GM12878 (cell line): ENCODE measurements around the gene GLB1L3.

Experiments used
- CEBPB ChIP-seq, 2 experiments: fragments of 150-350 bp in 1 of 2; IDR thresholded peaks; 2 replicates each; pipeline ENCODE4 v1.6.1; 2012 to 2014; ENCODE audit warnings: low read depth in 2 of 2, low read length in 2 of 2, borderline replicate concordance in 1 of 2, inconsistent platforms in 1 of 2
- CHD2 ChIP-seq: IDR thresholded peaks from 2 replicates; pipeline ENCODE4 v1.6.1; 2011; ENCODE audit warnings: low read depth, low read length, improper control_type of control experiment, borderline replicate concordance
- CREB1 ChIP-seq: IDR thresholded peaks from 2 replicates; pipeline ENCODE4 v1.6.1; 2012; ENCODE audit warnings: low read depth, mild to moderate bottlenecking, inconsistent platforms
- GABPA ChIP-seq: IDR thresholded peaks from 2 replicates; pipeline ENCODE4 v1.6.1; 2014; ENCODE audit warnings: antibody characterized with exemption, low read depth, mild to moderate bottlenecking, inconsistent platforms
- JUND ChIP-seq: IDR thresholded peaks from 2 replicates; pipeline ENCODE4 v1.6.1; 2012; ENCODE audit warnings: low read depth, mild to moderate bottlenecking, low read length, improper control_type of control experiment, moderate library complexity
- NRF1 ChIP-seq: conservative IDR thresholded peaks from 2 replicates; pipeline ENCODE4 v1.6.1; 2011; ENCODE audit warnings: mild to moderate bottlenecking, low read depth, low read length, improper control_type of control experiment
- POLR2AphosphoS5 ChIP-seq: IDR thresholded peaks from 2 replicates; pipeline ENCODE4 v1.6.1; 2011; ENCODE audit warnings: mild to moderate bottlenecking, low read length, inconsistent platforms
- TF ChIP-seq, protein P1 (sequence below), 3 experiments: IDR thresholded peaks in 2 of 3; conservative IDR thresholded peaks in 1 of 3; 2 replicates each; pipeline ENCODE4 v1.5.1; 2011; ENCODE audit warnings: low read depth in 3 of 3, low read length in 3 of 3, mild to moderate bottlenecking in 3 of 3, control low read depth in 2 of 3, moderate library complexity in 2 of 3, inconsistent platforms in 1 of 3, mixed read lengths in 1 of 3; ENCODE audit not compliant: control insufficient read depth in 2 of 3, insufficient read depth in 1 of 3; ENCODE audit errors: extremely low read depth in 1 of 3

DNA sequence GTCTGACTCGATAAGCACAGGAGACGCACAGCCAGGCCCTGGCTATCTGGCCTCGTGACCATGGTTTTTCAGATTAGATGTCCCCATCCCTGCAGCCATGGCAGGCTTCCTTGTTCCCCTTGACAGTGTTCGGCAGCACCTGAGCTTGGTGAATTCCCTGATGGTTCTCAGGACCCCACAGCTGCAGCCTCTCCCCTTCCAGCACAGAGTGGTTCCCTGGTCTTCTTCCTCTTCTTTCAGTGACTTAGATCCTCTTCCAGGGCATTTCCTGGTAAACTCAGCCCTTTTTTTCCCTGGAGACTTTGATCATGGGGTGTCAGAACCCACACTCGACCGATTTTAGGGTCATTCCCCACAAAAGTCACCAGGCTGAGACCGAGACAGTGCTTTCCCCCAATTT is 14.5 kb downstream of the GLB1L3 start:
- no peak for TF ChIP-seq GABPA
- TF ChIP-seq CREB1 = no peak
- TF ChIP-seq CHD2 = no peak
- no peak for TF ChIP-seq CEBPB (IDR thresholded peaks at IDR 0.05; ENCODE audit: borderline replicate concordance in 1 of 2, low read depth in 2 of 2, low read length in 2 of 2)
- TF ChIP-seq NRF1 = no peak
- no peak for TF ChIP-seq POLR2AphosphoS5
- no peak for TF ChIP-seq JUND
- TF ChIP-seq, protein P1, sequence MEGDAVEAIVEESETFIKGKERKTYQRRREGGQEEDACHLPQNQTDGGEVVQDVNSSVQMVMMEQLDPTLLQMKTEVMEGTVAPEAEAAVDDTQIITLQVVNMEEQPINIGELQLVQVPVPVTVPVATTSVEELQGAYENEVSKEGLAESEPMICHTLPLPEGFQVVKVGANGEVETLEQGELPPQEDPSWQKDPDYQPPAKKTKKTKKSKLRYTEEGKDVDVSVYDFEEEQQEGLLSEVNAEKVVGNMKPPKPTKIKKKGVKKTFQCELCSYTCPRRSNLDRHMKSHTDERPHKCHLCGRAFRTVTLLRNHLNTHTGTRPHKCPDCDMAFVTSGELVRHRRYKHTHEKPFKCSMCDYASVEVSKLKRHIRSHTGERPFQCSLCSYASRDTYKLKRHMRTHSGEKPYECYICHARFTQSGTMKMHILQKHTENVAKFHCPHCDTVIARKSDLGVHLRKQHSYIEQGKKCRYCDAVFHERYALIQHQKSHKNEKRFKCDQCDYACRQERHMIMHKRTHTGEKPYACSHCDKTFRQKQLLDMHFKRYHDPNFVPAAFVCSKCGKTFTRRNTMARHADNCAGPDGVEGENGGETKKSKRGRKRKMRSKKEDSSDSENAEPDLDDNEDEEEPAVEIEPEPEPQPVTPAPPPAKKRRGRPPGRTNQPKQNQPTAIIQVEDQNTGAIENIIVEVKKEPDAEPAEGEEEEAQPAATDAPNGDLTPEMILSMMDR (IDR thresholded peaks at IDR 0.05 in 2 of 3, conservative IDR thresholded peaks at IDR 0.05 in 1 of 3; ENCODE audit: control insufficient read depth in 2 of 3, extremely low read depth in 1 of 3, insufficient read depth in 1 of 3, low read depth in 3 of 3, low read length in 3 of 3) = no peak
